GM21447 (cell line): ENCODE measurements around the gene RFFL.
A peak's percentile ranks its signal among the peaks of the same experiment; 100 is the strongest.
"Not testable (repeated sequence)": the region's sequence is repeated elsewhere in the genome, so short reads cannot be mapped to it uniquely, and the experiment has no call there.

Experiments
- ATAC-seq: cut with Tn5 transposase; IDR thresholded peaks from one replicate; pipeline ENCODE4 v1.9.1; 2021; ENCODE audit not compliant: unreplicated experiment

The RFFL gene

DNA sequence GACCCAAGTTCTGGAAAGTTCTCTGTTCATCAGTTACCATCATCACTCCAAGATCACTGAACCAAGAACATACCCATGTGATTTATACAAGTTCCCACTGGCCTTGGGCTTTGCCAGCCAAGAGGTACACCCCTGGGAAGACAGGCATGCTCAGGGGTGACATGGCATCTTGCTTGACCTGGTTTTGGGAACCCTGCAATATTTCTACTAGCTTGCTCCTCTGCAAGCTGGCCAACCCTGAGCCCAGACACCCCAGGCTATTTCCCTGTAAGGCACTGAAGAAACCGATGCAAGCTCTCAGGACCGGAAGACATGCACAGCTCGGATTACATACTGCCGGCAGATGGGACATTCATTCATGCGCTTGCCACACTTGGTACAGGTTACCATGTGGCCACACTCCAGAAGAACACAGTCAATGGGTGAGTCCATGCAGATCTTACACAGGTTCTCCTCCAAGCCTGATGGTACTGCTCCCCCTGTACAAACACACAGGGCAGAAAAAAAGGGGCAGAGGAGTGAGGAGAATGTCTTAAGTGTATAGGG, 51.8 kb downstream of the RFFL start:
- no peak for ATAC-seq

DNA sequence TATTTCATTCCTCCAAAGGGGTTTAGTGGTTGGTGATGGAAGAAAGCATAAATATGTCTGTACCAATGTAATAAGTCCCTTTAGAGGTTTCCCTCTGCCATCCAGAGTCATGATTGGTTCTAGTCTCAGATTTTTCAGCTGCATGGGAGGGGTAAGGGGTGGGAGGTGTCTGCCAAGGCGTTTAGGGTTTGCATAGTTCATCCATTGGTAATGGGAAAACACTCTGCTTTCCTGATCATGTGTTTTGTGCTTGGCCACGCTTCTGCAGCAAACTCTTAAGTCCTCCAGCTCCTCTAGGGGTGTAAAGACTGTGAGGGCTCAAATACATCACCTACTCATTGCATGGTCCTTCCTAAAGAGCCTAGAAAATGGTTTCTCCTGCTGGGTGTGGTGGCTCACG, 53.4 kb downstream of the RFFL start:
- ATAC-seq: no peak

DNA sequence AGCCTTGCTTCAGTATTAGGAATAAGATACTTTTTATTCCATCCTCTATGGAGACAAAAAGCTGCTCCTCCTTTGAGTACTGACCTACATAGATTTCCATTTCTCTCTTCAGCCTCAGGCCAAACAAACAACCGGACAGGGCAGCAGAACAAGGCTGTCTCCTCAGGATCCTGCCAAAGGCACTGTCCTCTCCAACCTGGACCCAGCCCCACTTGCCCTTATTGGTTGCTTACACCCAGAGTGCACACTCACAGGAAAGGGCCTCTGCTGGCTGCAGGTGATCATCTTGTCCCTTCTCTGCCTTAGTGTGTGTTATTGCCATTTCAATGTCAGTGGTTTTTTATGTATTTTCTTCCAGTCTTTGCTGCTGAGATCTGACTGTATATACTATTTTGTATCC, 56.5 kb downstream of the RFFL start:
- ATAC-seq: no peak

DNA sequence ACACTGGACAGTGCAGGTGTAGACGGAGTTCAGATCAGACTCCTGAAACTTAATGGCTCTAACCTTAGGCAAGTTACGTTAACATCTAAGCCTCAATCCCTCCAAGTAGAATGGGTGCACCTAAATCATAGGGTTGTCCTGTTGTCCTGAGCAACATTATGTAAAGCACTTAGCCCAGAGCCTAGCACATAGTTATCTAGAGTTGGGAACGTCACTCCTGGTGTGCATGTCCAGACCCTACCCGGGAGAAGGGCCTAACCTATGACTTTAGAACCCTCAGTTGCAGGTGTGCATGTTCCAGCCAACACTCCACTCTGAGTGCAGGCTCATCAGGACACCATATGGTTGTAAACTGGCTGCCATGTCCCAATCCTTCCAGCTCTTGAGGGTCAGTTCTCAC, 57.2 kb downstream of the RFFL start:
- no peak for ATAC-seq

DNA sequence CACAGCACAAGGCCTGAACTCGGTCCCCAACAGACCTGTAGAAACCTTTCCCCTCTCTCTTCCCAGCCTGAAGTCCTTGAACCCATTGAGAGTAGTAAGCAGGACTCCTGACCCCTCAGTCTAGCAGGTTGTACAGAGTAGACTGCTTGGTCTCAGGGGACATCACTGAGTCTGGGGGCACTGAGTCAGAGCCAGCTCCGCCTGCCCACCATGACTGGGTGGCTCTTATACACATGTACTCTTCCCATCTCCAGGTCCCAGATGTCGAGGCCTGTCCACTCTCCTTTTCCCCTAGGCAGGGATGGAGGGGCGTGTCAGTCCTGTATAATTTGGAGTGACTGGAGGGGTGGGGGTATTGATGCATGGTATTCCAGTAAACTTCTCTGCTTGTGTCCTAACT, 59.7 kb downstream of the RFFL start:
- ATAC-seq: no peak

DNA sequence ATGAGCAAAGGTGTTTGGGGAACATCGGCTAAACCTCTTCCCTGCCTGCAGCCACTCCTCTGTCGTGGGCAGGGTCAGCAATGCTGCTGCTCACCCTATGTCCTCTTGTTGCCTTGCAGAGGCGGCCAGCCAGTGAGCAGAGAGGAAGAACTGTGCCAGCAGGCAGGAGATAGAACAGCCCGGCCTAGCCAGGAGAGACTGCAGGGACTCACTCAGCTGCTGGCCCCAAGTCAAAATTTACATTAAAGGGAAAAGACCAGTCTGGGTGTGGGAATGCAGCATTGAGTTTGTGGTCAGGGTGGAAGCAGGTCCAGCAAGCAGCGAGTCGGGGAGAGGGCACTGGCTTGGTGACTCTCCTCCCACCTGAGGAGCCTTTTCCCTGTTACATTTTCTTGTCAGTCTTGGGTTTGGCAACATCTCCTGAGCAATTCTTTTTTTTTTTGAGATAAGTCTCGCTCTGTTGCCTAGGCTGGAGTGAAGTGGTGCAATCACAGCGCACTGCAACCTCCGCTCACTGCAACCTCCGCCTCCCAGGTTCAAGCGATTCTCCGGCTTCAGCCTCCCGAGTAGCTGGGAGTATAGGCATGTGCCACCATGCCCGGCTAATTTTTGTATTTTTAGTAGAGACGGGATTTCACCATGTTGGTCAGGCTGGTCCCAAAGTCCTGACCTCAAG, 60.5 kb downstream of the RFFL start:
- no peak for ATAC-seq

DNA sequence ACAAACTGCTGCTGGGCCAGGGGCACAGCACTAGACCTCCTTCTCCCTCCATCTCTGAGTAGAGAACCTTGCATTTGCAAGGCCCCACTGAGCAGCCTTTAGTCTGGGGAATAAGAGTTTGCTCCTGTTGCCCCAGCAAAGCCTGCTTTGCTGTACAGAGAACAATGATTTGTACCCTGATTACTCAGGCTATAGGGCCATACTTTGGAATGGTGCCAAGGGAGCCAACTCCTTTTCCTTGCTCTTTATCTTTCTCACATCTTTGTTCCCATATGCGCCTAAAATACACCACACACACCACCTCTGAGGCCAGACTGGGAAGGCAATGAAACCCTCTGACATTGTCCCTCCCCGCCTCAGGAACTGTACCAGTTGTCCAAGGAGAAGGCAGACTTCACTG, 62.0 kb downstream of the RFFL start:
- no peak for ATAC-seq

DNA sequence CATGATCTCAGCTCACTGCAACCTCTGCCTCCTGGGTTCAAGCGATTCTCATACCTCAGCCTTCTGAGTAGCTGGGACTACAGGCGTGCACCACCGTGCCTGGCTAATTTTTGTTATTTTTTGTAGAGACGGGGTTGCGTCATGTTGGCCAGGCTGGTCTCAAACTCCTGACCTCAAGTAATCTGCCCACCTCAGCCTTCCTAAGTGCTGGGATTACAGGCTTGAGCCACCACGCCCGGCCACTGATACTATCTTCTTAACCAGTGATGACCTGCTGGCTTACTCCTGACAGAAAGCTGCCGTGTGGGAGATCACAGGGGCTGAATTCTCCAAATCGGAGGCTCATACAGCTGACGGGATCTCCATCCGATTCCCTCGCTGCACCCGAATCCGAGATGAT, 62.5 kb downstream of the RFFL start:
- ATAC-seq: not testable (repeated sequence)

DNA sequence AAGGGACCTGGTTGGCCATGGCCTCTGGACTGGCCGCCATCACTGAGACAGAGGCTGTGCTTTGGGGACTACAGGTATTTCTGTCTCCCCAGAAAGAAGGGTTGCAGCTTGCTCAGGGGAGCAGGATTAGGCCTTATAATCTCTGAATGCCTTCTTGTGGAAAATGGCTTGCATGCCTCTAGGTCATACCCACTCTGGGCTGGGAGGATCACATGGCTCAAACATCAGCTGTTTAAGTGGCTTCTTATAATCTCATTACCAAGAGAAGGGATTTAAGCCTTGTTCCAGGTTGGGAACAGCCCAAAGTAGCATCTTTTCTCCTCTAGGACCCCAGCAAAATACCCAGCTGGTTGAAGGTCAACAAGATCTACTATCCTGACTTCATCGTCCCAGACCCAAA, 64.1 kb downstream of the RFFL start:
- ATAC-seq: no peak

DNA sequence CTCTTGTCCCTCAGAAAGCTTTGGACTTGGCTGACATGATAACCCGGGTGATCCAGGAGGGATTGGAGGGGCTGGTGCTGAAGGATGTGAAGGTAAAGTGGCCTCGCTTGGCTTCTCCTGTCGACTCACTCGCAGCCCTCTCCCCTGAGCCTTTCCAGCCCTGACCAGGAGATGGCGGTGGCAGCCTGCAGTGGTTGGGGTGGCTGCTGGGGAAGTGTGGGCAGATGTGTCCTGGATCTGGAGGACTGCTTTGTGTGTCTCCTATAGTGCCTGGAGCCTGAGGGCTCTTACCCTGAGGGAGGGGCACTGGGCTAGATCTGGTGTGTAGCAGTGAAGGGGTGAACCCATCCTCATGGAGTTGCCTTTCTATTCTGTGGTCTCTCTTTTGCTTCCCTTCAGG, 65.3 kb downstream of the RFFL start:
- no peak for ATAC-seq

DNA sequence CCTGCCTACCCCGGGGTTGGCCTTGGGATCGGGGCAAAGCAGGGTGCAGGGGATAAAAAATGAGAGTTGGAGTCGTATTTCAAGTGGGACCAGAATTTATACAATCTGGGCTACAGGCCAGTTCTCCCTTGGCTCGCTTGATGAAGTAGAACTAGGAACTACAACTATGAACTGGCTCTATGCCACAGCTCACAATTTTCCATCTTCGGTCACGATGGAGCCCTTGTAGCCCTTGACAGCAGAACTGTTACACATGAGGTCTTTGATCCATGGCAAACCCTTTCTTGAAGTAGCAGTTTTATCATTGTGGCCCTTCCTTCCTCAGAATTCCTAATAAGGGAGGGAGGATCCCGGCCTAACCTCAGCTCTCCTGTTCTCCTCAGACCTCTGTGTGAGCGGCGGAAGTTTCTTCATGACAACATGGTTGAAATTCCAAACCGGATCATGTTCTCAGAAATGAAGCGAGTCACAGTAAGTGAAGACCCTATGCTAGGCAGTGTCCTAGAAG, 66.1 kb downstream of the RFFL start:
- ATAC-seq: no peak

DNA sequence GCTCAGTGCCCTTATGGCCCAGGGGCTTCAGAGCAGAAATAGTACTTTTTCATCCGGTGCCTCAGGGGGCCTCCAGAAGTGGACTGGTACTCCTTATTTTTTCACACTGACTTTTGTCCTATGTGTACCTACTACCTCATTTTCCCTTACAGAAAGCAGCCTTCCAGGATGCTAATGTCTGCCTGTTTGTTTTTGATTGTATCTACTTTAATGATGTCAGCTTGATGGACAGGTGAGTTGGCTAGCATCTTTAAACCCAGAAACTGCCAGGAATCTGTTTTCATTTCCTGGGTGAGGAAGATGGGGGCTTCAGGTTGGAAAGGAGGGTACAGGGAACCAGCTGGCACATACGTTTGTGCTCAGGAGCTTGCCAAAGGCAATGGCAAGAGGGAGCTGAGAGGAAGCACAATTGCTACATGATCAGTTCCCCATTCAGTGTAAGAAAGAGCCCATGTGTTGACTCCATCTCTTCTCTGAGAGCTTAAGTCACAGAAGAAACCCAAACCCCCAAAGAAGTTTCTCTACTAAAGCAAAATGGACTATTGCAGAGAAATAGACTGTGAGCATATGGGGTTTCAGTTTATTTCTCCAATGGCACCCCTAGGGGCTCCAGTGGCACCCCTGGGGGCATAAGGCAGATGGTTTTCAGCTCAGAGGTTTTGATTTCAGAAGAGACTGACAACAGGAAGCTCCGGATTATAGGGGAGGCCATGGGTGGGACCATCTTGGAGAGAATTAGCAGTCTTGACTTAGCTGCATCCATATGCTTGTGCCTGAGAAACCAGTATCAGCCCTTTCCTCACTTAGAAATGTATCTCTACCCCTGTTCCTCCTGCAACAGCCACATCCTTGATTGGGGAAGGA, 66.9 kb downstream of the RFFL start:
- no peak for ATAC-seq

DNA sequence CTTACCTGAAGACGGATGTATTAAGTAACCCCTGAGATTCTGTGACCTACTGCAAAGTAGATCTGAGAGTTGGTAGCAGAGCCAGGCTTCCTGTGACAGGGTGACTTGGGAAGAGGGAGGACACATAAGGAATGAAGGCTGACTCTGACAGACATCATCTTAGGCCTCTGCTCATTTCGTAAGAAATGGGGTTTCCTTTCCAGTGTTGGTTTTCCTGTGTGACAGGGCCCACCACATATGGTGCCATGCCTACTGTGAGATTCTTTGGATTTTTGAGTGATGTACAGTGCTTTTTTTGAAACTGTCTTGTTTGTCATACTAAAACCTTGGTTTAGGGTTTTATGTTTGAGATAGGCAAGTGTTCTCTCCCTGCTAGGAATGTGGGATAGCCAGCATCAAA, 70.5 kb downstream of the RFFL start:
- no peak for ATAC-seq

DNA sequence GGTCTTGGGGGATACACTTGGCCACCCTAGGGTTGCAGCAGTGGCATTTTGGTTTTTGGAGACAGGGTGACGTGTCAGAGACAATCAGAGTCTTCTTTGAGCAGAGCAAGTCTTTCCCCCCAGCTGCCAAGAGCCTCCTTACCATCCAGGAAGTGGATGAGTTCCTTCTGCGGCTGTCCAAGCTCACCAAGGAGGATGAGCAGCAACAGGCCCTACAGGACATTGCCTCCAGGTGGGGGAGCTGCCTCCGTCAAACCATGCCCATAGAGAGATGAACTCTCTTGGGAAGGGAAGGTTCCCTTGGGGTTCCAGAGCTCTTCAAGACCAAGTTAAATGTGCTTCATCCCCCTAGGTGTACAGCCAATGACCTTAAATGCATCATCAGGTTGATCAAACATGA, 71.9 kb downstream of the RFFL start:
- no peak for ATAC-seq

DNA sequence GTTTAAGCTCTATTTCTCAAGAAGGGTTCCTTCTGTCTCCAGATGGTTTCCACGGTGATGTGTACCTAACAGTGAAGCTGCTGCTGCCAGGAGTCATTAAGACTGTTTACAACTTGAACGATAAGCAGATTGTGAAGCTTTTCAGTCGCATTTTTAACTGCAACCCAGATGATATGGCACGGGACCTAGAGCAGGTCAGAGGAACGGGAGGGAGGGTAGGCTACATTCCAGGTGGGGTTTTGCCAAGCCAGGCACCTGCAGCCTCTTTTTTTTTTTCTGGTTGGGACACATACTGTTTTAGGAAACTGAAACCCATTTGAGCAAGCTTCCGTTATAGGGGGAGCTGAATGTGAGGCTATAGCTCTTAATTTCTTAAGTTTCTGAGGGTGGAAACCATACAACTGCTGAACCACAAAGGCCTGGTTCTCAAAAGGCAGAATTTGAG, 72.6 kb downstream of the RFFL start:
- ATAC-seq: no peak

DNA sequence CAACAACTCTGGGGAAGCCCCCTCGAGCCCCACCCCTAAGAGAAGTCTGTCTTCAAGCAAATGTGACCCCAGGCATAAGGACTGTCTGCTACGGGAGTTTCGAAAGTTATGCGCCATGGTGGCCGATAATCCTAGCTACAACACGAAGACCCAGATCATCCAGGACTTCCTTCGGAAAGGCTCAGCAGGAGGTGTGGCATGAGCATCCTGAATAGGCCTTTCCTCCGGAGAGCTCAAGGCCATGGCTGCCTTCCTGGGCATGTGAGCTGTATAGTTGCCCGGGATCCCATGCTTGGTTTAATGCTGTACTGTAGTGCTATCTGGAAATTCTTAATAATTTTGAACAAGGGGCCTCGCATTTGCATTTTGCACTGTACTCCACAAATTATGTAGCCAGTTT, 74.0 kb downstream of the RFFL start:
- no peak for ATAC-seq

DNA sequence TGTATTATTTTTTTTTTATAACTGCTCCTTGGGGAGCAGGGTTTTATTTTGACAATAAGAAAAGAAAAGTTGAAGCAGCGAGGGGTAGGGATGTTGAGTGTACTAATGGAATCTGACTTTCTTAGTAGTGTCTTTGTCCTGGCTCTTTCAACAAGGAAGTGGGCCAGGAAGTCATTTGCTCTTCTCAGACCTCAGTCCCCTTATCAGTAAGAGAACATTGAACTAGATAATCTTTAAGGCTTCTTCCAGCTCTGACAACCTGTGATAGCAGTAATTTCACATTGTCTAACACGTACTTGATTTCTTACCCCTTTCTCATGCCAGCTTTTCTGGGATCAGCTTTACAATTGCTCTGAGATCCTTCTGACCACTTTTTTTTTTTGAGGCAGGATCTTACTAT, 74.9 kb downstream of the RFFL start:
- no peak for ATAC-seq

DNA sequence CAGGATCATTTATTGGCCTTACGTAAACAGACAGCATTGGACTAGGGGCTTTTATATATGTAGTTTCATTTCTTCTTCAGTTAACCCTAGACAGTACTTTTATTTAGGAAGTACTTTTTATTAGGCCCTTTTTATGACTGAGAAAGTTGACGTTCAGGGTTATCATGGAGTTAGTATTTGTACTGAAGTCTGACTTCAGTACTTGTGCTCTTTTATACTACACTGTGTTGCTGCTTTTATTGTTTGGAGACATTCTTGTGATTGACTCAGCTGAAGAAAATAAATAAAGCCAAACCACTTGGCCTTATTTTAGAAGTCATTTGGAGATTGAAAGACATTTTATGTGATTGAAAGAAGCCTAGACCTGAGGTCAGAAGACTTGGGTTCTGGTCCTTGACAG, 76.3 kb downstream of the RFFL start:
- no peak for ATAC-seq

DNA sequence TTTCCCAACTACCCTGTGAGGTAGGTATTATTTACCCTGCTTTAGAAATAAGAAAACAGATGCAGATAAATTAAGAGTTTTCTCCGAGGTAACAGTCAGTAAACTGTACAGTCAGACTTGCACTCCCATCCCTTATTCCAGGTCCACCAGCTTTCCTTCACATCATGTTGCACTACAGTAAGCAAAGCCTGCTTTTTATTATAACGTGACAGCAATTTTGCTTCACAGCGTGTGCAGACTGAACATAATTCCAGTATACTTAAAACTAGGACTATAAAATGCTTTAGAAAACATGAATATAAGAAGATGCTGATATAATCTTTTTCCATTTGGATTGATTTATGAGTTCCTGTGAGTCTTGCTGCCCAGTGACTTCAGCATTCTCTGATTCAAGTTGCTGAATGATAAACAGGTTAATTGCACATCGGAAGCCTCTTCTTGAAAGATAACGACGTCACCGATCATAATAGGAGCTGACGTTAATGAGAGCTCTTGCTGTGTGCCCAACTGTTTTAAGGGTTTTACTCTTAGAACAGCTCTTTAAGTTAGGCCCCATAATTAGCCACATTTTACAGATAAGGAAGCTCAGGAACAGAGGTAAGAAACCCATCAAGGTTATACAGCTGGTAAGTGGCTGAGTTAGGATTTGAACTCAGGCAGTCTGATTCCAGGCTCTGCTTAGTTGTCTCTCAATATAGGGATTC, 81.8 kb downstream of the RFFL start:
- ATAC-seq: no peak

DNA sequence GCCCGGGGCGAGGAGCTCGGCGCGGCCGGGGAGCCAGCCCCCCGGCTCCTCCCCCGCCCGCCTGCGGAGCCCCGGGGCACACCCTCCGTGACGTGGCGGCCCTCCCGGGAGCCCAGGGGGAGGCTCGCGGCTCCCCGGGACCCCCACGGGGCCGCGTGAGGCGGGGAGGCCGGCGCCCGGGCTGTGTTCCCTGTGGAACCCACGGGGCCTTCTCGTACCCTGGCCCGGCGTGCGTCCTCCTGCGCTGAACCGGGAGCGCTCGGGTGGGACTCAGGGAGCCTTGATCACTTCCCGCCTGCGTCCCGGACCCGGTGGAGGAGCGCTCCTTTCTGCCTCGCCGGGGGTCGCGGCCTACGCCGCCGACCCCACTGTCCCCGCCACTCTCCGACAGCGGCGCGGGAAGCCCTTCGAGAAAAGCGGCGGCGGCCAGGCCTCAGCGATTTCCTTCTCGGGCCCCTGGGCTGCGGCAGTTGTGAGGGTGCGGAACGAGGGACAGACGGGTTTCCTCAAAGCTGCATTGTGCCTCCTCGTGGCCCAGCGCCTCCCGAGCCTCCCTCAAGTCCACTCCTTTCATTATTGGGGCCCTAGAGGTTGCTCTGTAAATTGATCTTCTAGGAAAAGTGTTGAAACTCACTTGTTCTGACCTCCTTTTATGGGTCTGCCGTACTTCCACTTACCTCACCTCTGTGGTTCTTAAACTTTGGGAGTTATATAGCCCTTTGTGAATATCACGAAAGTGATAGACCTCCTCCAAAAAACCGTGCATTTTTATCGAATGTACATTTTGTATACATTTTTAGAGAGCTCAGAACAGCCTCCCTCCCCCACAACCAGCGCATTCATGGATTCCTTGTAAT, 82.6 kb downstream of the RFFL start:
- peak; percentile 77 for ATAC-seq

DNA sequence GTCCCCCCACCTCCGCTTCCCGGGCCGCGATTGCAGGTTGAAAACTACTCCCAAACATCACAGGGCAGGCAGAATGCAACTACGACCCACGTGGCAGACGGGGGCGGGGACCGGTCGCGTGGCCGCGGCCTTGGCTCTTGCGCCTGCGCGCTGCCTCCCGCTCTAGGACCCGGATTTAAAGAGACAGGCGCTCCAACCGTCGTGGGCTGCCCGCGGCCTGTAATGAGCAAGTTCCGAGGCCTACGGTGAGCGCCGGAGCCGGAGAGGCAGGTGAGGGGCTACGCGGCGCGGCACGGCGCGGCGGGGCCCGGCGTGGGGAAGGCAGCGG, 83.2 kb downstream of the RFFL start, which contains the start of gene LIG3:
TSS of gene LIG3 (plus strand) at position 160 of the 328 bp plus-strand sequence. CDS start 2,494 bp downstream, outside the sequence.
- ATAC-seq: peak; percentile 74
